GM19328 (cell line): ENCODE measurements around the gene ZNF778.
"Not testable (repeated sequence)": the region's sequence is repeated elsewhere in the genome, so short reads cannot be mapped to it uniquely, and the experiment has no call there.

Experiments
- ATAC-seq: cut with Tn5 transposase; IDR thresholded peaks from one replicate; pipeline ENCODE4 v1.9.1; 2021; ENCODE audit warnings: mild to moderate bottlenecking, moderate library complexity; ENCODE audit not compliant: unreplicated experiment

The ZNF778 gene

GRCh38 chr16:89248196-89248982 is 30.9 kb downstream of the ZNF778 start:
- ATAC-seq, result no peak

GRCh38 chr16:89253548-89254287 is 36.2 kb downstream of the ZNF778 start:
- ATAC-seq, result no peak

GRCh38 chr16:89256651-89257254 is 39.2 kb downstream of the ZNF778 start:
- no peak for ATAC-seq

- no peak for ATAC-seq
Measured at GRCh38 chr16:89257281-89257731, 39.8 kb downstream of the ZNF778 start.

- no peak for ATAC-seq
Measured at GRCh38 chr16:89257757-89258465, 40.4 kb downstream of the ZNF778 start.

GRCh38 chr16:89259901-89260300 is 42.4 kb downstream of the ZNF778 start:
- ATAC-seq, result not testable (repeated sequence)

- no peak for ATAC-seq
Measured at GRCh38 chr16:89261691-89262563, 44.4 kb downstream of the ZNF778 start.

- no peak for ATAC-seq
Measured at GRCh38 chr16:89264800-89265550, 47.5 kb downstream of the ZNF778 start.

- ATAC-seq, result no peak
Measured at GRCh38 chr16:89265647-89266046, 48.1 kb downstream of the ZNF778 start.

- ATAC-seq, result no peak
Measured at GRCh38 chr16:89266521-89267134, 49.1 kb downstream of the ZNF778 start.

- not testable (repeated sequence) for ATAC-seq
Measured at GRCh38 chr16:89267746-89268145, 50.2 kb downstream of the ZNF778 start.

GRCh38 chr16:89268585-89268984 is 51.1 kb downstream of the ZNF778 start:
- no peak for ATAC-seq

- no peak for ATAC-seq
Measured at GRCh38 chr16:89268987-89269735, 51.7 kb downstream of the ZNF778 start.

- ATAC-seq, result no peak
Measured at GRCh38 chr16:89269805-89270665, 52.5 kb downstream of the ZNF778 start.

GRCh38 chr16:89270666-89271345 is 53.3 kb downstream of the ZNF778 start:
- no peak for ATAC-seq

- no peak for ATAC-seq
Measured at GRCh38 chr16:89272631-89273030, 55.1 kb downstream of the ZNF778 start.
